Occipital lobe (tissue), 2 donors: ENCODE measurements around the gene BMP2. TPM values are rescaled to one million over a fixed set of nuclear protein-coding genes. Genes with fewer than 3 reads are reported as not detected.

Experiments
- DNase-seq: peaks from one replicate; lab custom pipeline; 2025; lab: John Stamatoyannopoulos, UW
- total RNA-seq: library from RNA; depleted of rRNA; stranded (reverse); fragments of >200 nt; gene quantifications from one replicate; pipeline ENCODE4 v1.2.3, GENCODE V29; 2014

Gene BMP2
- total RNA-seq, 1 donor from 2014 or later = 5.3 TPM

- peak; percentile 53 for DNase-seq
Measured at GRCh38 chr20:6768228-6769140, 998 bp downstream of the BMP2 start.

DNA sequence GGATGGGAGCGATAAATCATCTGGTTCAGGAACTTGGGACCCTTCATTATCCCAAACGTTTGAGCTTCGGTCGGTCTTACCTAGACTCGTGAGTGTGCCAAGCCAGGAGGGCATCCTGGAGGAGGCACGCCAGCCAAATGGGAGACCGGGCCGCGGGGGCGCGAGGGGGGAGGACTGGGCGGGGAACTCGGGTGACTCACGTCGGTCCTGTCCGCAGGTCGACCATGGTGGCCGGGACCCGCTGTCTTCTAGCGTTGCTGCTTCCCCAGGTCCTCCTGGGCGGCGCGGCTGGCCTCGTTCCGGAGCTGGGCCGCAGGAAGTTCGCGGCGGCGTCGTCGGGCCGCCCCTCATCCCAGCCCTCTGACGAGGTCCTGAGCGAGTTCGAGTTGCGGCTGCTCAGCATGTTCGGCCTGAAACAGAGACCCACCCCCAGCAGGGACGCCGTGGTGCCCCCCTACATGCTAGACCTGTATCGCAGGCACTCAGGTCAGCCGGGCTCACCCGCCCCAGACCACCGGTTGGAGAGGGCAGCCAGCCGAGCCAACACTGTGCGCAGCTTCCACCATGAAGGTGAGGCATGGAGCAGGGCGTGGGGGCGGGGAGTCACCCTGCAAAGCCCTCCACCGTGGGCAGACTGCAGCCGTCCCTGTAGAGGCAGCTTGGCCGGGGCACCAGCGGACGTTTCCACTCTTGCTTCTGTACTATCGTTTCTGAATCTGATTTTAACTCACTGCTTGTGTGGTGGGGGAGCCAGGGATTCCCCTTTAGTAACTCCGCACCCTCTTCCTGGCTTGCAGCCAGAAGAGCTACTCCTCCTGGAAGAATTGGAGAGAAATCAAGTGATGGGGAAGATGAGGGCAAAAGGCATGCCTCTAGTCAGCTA, 2.7 kb downstream of the BMP2 start:
- no peak for DNase-seq

GRCh38 chr20:6770786-6771100, 3.3 kb downstream of the BMP2 start:
- no peak for DNase-seq

DNA sequence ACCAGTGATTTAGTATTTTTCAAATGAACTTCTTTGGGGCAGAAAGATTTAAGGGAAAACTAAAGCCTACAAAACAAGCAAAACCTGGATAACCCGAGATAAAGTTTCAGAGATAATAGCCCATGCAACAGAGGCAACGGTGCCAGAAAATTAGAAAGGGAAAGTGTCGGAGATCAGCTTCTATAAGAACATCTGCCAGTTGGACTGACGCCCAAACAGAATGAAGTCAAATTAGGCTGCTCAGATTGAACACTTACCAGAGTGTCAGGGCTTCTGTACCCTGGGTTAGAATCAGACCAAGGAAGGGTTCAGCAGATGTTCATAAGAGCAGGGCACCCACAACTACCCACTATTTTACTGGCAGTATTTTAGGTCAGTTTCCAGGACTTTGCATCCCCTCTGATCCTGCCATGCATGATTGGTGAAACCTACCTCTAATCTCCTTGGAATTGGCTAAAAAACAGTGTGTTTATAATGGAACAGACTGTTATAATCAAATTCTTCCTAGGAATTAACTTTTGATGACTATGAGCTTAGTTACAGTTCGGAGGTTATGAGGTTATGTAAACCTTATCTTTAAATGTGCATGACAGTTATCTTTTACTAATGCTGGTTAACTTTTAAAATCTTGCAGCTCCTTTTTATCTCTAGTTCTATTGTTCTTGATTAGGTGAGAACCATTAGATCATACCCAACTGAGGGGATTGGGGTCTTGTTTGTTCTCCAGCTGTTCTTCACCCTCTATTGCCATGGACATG, 13.1 kb downstream of the BMP2 start:
- DNase-seq = no peak

DNA sequence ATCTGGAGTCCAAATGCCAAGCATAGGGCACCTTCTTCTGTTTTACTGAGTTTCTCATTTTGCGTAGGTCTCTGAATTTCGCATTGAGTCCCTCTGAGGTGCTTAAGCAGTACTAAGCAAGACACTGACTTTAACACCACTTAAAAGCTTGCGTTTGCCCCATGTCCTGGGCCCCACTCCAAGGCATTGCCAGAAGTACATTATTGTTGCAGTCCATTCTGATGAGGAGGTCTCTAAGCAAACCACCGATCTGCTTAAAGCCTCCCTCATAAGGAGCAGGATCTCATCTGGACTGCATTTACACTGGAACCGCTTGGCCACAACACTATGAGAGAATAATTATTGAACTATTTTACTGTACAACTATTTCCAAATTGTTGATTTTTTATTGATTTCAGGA, 16.3 kb downstream of the BMP2 start:
- DNase-seq = no peak

- no peak for DNase-seq
Measured at GRCh38 chr20:6784210-6784631, 16.7 kb downstream of the BMP2 start.

GRCh38 chr20:6784767-6785166, 17.3 kb downstream of the BMP2 start:
- DNase-seq = no peak

- DNase-seq = no peak
Measured at GRCh38 chr20:6786548-6786947, 19.1 kb downstream of the BMP2 start.

- DNase-seq = no peak
Measured at GRCh38 chr20:6792789-6793188, 25.3 kb downstream of the BMP2 start.

- DNase-seq = no peak
Measured at GRCh38 chr20:6802227-6802626, 34.7 kb downstream of the BMP2 start.

GRCh38 chr20:6806275-6806674, 38.8 kb downstream of the BMP2 start:
- no peak for DNase-seq

DNA sequence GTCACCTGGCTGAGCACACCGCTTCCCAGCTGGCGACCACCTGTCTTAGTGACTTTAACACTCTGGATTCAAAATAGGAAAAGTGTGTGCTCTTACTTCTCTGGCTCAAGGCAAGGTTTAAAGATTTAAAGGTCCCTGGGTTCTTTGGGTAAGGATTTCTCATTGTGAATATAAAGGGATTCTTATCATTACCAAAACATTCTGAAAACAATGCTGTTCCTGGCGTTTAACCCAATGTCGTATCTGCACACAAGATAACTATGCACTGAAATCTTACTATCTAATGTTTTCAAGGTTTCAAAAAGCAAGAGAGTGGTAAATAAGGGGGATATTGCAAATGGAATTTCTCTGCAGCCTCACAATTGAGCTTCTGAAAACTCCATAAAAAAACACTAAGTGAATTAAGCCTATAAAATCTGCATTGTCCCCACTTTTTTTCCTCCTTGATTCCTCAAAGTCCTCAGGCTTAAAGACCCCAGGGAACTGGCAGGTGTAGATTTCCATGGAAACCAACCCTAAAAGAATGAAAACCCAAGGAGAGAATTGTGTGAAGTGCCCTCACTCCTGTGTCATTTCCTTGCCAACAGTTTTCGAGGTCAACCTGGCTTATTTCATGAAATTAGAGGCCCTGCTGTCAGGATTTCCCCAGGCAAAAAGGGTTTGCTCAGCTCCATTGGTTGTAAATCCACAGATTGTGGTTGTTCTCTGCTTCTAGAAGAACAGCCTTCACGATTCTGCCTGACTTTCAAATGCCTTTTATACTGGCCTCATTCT, 44.0 kb downstream of the BMP2 start:
- DNase-seq = no peak

GRCh38 chr20:6812530-6812929, 45.0 kb downstream of the BMP2 start:
- no peak for DNase-seq

GRCh38 chr20:6814945-6815344, 47.5 kb downstream of the BMP2 start:
- DNase-seq = no peak

GRCh38 chr20:6818033-6818808, 50.7 kb downstream of the BMP2 start:
- DNase-seq = no peak

GRCh38 chr20:6819599-6819998, 52.1 kb downstream of the BMP2 start:
- DNase-seq = no peak

- no peak for DNase-seq
Measured at GRCh38 chr20:6824401-6824800, 56.9 kb downstream of the BMP2 start.

DNA sequence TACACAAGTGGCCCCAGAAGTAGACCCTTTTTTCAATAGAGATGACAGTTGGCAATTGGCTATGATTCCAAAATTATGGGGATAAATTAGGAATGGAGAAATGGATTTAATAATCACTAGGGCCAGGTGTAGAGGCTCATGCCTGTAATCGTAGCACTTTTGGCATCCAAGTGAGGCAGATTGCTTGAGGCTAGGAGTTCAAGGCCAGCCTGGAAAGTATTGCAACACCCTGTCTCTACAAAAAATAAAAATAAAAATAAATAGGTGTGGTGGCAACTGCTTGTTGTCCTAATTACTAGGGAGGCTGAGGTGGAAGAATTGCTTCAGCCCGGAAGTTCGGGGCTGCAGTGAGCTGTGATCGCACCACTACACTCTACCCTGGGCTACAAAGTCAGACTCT, 60.0 kb downstream of the BMP2 start:
- no peak for DNase-seq

DNA sequence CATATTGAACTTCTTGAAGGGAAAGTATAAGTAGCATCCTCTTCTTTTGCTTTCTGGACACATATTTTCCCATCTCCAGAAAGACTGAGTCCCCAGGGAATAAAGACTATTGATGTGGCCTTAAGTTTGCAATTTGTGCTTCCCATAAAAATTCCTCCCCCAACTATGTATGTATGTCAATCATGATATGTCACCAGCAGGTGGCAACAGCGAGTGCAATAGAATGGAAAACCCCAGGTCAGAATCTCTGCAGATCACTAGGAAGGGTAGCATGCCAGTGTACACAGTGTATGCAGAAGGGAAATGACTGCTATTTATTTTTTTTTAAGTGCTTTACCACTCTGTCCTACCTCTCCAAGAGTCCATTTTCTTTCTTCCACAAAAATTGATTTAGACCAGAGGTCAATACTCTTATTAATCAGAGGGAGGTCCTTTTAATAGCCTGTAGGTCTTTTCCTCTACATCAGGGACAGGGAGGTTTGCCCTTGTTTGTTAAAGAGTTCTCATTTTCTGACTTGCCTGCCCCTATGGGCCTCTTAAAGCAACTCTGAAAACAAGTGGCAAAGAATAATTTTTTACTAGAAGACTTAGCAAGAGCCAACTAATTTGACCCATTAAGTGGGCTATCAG, 61.4 kb downstream of the BMP2 start:
- DNase-seq = peak; percentile 2
